ENCODE measurements around the gene ERF. TPM values are rescaled to one million over a fixed set of nuclear protein-coding genes. Genes with fewer than 3 reads are reported as not detected.

ERF gene
- total RNA-seq, 1 donor from 2014 or later: 111 TPM

DNA sequence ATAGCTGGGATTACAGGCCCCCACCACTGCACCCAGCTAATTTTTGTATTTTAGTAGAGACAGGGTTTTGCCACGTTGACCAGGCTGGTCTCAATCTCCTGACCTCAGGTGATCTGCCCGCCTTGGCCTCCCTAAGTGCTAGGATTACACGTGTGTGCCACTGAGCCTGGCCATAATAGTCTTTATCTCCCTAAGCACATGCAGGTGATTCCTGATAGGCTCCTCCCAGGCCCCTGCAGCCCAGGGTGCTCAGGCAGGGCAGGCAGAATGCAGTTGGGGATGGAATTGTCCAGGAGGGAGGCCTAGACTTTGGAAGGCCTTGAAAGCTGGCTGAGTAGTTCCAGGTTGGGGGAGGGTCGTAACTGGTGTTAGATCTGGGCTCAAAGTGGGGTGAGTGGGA is 26.3 kb downstream of the ERF start:
- Mint-ChIP-seq H3K4me1 (ENCODE audit: low read depth) (no peaks in the 10 kb centered on the region), H3K27me3 (no peaks in the 10 kb centered on the region), H3K36me3 (ENCODE audit: insufficient read depth) (peaks cover 23% of the 10 kb centered on the region), H3K9me3 (ENCODE audit: low read depth) (no peaks in the 10 kb centered on the region), H3K27ac (peak overlapping the region; percentile 41), H3K4me3 (ENCODE audit: low read depth) (no peak overlapping the region)
- no peak for TF ChIP-seq CTCF (IDR thresholded peaks at IDR 0.05; ENCODE audit: unreplicated experiment)
- no peak for DNase-seq (ENCODE audit: low spot score, unreplicated experiment)

GRCh38 chr19:42226886-42227285 is 28.0 kb downstream of the ERF start:
- TF ChIP-seq CTCF (IDR thresholded peaks at IDR 0.05; ENCODE audit: unreplicated experiment): no peak
- Mint-ChIP-seq H3K27ac (no peak overlapping the region), H3K4me3 (ENCODE audit: low read depth) (no peak overlapping the region), H3K27me3 (no peaks in the 10 kb centered on the region), H3K9me3 (ENCODE audit: low read depth) (no peaks in the 10 kb centered on the region), H3K36me3 (ENCODE audit: insufficient read depth) (peaks cover 20% of the 10 kb centered on the region), H3K4me1 (ENCODE audit: low read depth) (no peaks in the 10 kb centered on the region)
- no peak for DNase-seq (ENCODE audit: low spot score, unreplicated experiment)

DNA sequence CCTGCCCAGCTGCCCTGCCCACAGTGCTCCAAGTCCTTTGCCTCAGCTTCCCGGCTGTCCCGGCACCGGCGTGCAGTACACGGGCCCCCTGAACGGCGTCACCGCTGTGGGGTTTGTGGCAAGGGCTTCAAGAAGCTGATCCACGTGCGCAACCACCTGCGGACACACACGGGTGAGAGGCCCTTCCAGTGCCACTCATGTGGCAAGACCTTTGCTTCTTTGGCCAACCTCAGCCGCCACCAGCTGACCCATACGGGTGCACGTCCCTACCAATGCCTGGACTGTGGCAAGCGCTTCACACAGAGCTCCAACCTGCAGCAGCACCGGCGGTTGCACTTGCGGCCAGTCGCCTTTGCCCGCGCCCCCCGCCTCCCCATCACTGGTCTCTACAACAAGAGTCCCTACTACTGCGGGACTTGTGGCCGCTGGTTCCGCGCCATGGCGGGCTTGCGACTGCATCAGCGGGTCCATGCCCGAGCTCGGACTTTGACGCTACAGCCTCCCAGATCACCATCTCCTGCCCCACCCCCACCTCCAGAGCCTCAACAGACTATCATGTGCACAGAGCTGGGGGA is 29.1 kb downstream of the ERF start:
- no peak overlapping the region for H3K27ac Mint-ChIP-seq
- no peak for DNase-seq (ENCODE audit: low spot score, unreplicated experiment)
- TF ChIP-seq CTCF (IDR thresholded peaks at IDR 0.05; ENCODE audit: unreplicated experiment): no peak
- no peaks in the 10 kb centered on the region for H3K9me3 Mint-ChIP-seq (ENCODE audit: low read depth)
- H3K36me3 Mint-ChIP-seq (ENCODE audit: insufficient read depth): peaks cover 18% of the 10 kb centered on the region
- peaks cover 3% of the 10 kb centered on the region for H3K4me1 Mint-ChIP-seq (ENCODE audit: low read depth)
- H3K27me3 Mint-ChIP-seq: no peaks in the 10 kb centered on the region
- no peak overlapping the region for H3K4me3 Mint-ChIP-seq (ENCODE audit: low read depth)

DNA sequence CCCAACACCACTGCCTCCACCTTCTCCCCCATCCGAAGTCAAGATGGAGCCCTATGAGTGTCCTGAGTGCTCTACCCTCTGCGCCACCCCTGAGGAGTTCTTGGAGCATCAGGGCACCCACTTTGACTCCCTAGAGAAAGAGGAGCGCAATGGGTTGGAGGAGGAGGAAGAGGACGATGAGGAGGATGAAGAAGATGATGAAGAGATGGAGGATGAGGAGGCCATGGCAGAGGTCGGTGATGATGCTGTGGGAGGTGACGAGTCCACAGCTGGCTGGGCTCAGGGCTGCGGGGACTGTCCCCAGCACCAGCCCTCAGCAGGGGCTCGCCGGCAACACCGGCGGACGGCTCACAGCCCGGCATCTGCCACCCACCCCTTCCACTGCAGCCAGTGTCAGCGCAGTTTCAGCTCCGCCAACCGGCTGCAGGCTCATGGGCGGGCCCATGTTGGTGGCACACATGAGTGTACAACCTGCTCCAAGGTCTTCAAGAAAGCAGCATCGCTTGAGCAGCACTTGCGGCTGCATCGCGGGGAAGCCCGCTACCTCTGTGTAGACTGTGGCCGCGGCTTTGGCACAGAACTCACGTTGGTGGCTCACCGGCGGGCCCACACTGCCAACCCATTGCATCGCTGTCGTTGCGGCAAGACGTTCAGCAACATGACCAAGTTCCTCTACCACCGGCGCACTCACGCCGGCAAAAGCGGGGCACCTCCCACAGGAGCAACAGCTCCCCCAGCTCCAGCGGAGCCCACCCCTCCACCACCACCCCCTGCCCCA is 29.8 kb downstream of the ERF start:
- Mint-ChIP-seq H3K27me3 (no peaks in the 10 kb centered on the region), H3K4me3 (ENCODE audit: low read depth) (no peak overlapping the region), H3K27ac (no peak overlapping the region), H3K9me3 (ENCODE audit: low read depth) (no peaks in the 10 kb centered on the region), H3K4me1 (ENCODE audit: low read depth) (peaks cover 7% of the 10 kb centered on the region), H3K36me3 (ENCODE audit: insufficient read depth) (peaks cover 18% of the 10 kb centered on the region)
- no peak for TF ChIP-seq CTCF (IDR thresholded peaks at IDR 0.05; ENCODE audit: unreplicated experiment)
- DNase-seq (ENCODE audit: low spot score, unreplicated experiment): no peak

DNA sequence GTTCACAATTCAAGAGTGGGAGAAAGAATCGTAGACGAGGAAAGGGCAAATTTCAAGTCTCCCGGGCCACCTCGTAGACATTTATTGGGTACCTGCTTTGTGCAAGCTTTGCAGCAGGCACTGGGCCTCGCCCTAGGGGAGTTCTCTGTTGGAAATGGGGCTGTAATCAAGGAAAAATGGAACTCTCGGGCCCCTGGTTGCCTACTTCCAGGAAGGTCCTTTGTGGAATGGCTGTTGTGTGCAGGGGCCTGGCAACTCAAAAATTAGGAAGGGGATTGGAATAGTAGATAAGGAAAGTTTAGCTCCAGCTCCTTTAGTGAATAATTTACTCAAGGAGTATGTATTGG is 34.2 kb downstream of the ERF start:
- peaks cover 28% of the 10 kb centered on the region for H3K4me1 Mint-ChIP-seq (ENCODE audit: low read depth)
- no peak for TF ChIP-seq CTCF (IDR thresholded peaks at IDR 0.05; ENCODE audit: unreplicated experiment)
- no peaks in the 10 kb centered on the region for H3K9me3 Mint-ChIP-seq (ENCODE audit: low read depth)
- peak overlapping the region; percentile 95 for H3K27ac Mint-ChIP-seq
- no peak for DNase-seq (ENCODE audit: low spot score, unreplicated experiment)
- H3K4me3 Mint-ChIP-seq (ENCODE audit: low read depth): peak overlapping the region; percentile 91
- H3K36me3 Mint-ChIP-seq (ENCODE audit: insufficient read depth): peaks cover 6% of the 10 kb centered on the region
- H3K27me3 Mint-ChIP-seq: no peaks in the 10 kb centered on the region
